Sciatic nerve (tissue), 2 donors: ENCODE data around the gene COL4A1. TPM values are rescaled to one million over a fixed set of nuclear protein-coding genes. Genes with fewer than 3 reads are reported as not detected.

Experiments used
- ATAC-seq: fragments of 200-7000 bp; cut with Tn5 transposase; one replicate; pipeline ENCODE4 v1.9.1; 2020; ENCODE audit warnings: mild to moderate bottlenecking, moderate library complexity
- DNase-seq: peaks from one replicate; pipeline ENCODE4 v3.0.0-alpha.2; 2020; ENCODE audit warnings: low spot score
- intact Hi-C: fragments of 100-400 bp; cut with DNase I; formaldehyde crosslinking; loops from one replicate; pipeline ENCODE4 v1.14.2; 2022
- microRNA-seq: library from miRNA; unstranded; fragments of <30 nt; microRNA quantifications from one replicate; pipeline ENCODE4 v1.2.0, GENCODE V29; 2020
- total RNA-seq: library from RNA; stranded (reverse); fragmentation: NEBNext Ultra II Directional; extraction: Animal tissue kit (Norgen Biotek cat#: 25700); gene quantifications from one replicate; pipeline ENCODE4 v1.2.1, GENCODE V29; 2021
- donor health status: DM: no; HTN: no; CAD: no.
- donor health status: DM: no; HTN: no; CAD: no.

Gene COL4A1
- total RNA-seq, 1 donor from 2014 or later, result 423 TPM

GRCh38 chr13:110107568-110108347 lies 199.2 kb downstream of the COL4A1 start:
- DNase-seq (no peak), ATAC-seq (no peak)
- intact Hi-C loops, result no loop called here

- ATAC-seq (no peak), DNase-seq (no peak)
- intact Hi-C loops, result no loop called here
Observed at GRCh38 chr13:110106726-110107125, 200.2 kb downstream of the COL4A1 start.

- intact Hi-C loops, result no loop called here
- DNase-seq (no peak), ATAC-seq (no peak)
Observed at GRCh38 chr13:110105136-110105535, 201.8 kb downstream of the COL4A1 start.

- intact Hi-C loops, result no loop called here
- ATAC-seq, result no peak
- DNase-seq, result no peak
Observed at GRCh38 chr13:110103534-110103933, 203.4 kb downstream of the COL4A1 start.

GRCh38 chr13:110103026-110103425 lies 203.9 kb downstream of the COL4A1 start:
- no peak for ATAC-seq
- intact Hi-C loops, result no loop called here
- no peak for DNase-seq

- no peak for ATAC-seq
- intact Hi-C loops, result no loop called here
- DNase-seq, result no peak
Observed at GRCh38 chr13:110102053-110102452, 204.9 kb downstream of the COL4A1 start.

- DNase-seq (no peak), ATAC-seq (no peak)
- intact Hi-C loops, result no loop called here
Observed at GRCh38 chr13:110099922-110100321, 207.0 kb downstream of the COL4A1 start.

Small RNA genes lying within 50 kb of the gene (microRNA-seq; reads per million reads assigned to microRNA genes)
- gene MIR8073, result not detected

Other genes starting within 250 kb of the COL4A1 start
- gene COL4A2, start 127 bp upstream of the COL4A1 start, total RNA-seq, result 417 TPM